Hindlimb muscle (tissue), 1 donor: ENCODE results near the gene DHCR7. TPM values are rescaled to one million over a fixed set of nuclear protein-coding genes. Genes with fewer than 3 reads are reported as not detected.

ENCODE experiments used
- DNase-seq: peaks from one replicate; pipeline ENCODE4 v3.0.0-alpha.2; 2013
- polyA plus RNA-seq: library from polyadenylated mRNA; unstranded; fragments of 120-200 nt; gene quantifications from one replicate; pipeline ENCODE4 v1.2.1, GENCODE V29; 2013; ENCODE audit not compliant: insufficient read length

The DHCR7 gene
- polyA plus RNA-seq, 1 donor = 15.1 TPM

GRCh38 chr11:71477641-71478527 is 29.7 kb upstream of the DHCR7 start:
- no peak for DNase-seq

DNA sequence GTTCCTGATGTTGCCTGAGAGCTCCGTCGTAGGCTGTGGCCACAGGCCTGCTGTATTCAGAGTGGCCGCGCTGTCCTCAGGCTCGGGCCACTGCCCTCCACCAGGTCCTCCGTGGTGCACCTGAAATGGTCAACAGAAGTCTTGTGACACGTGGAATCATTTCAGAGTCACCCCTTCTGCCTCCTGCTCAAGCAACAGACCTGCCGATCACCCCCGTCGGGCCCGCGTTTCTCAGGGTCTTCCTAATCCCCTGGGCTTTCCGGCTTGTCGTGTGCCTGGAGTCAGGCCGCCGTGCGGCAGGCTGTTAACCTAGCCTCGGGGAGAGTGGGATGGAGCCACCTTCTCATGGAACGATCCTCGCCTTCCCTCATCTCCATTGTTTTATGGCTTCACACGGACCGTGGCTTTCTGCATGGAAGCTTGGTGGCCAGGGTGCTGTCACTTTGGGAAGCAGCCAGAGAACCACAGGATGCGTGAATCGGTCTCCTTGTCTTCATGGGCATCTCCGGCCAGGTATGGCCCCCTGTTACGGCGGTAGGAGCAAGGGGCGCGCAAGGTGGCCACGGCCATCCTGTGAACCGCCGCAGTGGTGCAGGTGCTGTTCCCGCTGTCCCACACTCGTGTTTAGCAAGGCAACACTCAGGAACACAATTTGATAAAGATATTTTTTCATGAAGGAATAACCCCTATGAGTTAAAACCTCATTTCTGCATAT is 28.9 kb upstream of the DHCR7 start:
- DNase-seq = no peak

DNA sequence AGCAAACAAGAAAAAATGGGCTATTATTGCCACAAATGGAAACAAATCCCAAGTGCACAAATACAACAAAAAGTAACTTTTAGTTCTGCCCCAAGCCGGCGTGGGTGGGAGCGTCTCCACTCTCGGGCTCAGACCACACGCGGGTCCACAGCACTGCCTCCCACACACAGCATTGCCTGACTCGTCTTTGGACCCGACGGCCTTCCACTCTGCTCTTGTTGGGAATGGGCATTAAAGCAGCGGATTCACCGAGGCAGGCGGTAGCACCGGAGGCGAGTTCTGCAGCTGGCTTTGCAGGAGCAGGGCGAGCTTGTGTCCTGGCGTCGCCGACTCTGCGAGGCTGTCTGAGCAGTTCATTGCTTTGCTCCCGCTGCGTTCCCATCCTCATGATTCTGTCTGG is 27.8 kb upstream of the DHCR7 start:
- no peak for DNase-seq

DNA sequence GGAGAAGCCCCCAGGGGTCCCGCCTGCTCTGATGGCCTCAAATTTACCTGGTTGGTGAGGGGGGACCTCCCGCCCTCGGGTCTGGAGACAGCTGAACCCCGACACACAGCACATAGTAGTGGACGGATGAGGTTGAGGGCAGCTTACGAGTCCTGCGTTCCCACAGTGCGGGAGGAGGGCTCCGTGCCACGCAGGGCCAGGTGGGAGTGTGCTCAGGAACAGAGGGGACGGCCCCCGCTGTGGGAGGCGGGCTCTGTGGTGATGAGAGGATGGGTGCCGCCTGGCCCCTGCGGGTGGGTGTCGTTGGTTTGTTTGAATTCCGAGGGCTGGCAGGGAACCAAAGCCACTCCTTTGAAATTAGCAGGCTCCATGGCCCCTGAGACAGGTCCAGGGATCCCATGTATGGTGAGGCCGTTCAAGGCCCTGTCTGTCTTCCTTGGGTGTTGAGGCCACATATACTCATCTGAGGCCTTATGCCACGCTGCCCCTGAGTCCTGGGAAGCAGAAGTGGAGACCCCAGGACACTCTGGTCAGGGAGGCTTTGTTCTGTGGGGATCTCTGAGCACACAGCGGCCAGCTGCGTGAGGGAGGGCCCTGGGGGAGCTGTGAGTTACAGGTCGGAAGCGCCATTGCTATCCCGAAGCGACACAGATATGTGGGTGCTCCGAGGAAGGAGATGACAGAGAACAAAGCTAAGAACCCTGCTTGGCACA is 26.7 kb upstream of the DHCR7 start:
- no peak for DNase-seq

- no peak for DNase-seq
These were observed 26.1 kb upstream of the DHCR7 start for GRCh38 chr11:71474141-71474770.

DNA sequence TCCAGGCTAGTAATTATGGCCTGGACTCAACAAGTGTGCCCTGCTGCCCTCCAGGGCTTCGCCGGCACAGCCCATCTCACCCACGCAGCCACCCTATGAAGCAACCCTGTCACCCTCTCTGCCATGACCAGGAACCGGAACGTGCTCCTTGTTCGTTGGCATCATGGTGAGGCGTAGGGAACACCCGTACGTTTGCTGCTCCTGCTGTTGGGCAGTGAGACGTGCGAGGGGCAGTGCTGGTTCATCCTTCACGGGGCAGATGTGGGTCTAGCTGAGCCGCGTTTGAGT is 25.5 kb upstream of the DHCR7 start:
- DNase-seq = no peak

GRCh38 chr11:71472941-71473792 is 25.0 kb upstream of the DHCR7 start:
- no peak for DNase-seq

DNA sequence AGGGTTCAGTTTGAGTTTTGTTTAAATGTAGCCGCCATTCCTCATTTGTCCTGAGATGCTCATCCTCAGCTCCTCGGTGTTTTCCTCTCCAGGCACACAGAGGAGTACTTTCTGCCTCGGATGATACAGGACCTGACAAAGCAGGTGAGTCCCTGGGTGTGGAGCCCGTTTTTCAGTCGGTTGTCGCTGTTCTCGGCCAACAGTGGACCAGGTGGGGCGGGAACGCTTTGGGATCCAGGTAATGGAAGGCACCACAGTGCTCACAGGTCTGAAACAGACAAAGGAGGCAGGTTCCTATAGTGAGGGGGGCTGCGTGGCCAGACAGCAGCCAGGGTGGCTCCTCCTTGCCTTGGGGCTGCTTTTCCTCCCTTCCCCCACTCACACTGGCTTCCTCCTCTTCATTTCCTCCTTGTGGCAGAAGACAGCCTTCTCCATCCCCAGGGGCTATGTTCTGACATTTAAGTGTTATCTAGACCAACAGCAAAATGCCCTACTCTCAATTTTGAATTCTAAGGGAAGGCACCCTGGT is 24.2 kb upstream of the DHCR7 start:
- no peak for DNase-seq

GRCh38 chr11:71470946-71471345 is 22.8 kb upstream of the DHCR7 start:
- DNase-seq = no peak

DNA sequence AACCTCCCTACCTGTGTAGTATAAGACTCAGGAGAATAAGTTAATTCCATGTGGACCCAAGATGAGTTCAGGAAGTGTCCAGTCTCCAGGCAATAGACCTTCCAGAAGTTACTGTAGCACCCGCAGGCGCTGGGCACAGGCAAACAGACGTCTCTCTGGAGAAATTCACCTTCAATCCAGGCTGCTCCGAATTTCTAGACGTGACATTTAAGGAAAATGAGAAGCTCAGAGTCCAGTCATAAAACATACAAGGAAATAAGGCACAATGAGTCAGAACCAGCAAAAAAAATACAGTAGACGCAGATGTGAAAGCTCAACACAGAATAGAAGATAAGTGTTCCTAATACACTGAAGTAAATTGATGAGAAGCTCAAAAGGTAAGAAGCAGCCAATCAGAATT is 19.0 kb upstream of the DHCR7 start:
- no peak for DNase-seq

DNA sequence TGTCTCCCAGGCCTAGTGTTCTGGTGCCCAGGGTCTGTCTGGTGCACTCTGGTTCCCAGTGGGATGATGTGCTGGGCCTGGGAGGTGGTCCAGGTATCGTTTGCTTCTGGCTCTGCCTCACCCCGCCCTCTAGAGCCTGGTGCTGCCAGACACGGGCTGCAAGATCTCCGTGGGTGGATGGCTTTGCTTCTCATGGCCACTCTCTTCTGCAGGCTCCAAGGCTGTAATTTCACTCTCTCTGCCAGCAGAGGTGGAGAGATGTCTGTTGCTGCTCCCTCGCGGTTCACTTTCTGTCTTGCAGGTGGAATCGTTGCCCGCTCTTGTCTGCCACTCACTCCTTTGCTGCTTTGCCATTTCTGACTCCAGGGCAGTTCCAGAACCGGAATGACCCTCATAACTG is 18.2 kb upstream of the DHCR7 start:
- DNase-seq = no peak

DNA sequence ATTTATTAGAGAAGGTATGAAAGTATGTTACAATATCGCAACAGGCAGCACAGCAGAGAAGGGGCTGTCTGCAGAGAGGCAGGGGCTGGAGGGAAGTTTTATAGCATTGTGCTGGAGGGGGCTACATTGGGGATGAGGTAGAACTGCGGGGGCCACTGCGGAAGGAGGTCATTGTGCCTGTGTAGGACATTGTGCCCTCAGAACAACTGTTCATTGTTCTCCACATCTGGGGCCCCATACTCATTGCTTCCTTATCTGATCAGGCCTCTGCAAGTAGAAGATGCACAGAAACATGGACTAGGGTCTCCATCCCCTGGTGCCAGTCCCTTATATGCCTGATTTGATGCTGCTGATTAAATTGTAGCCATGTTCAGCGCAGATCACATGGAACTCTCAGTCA is 16.9 kb upstream of the DHCR7 start:
- DNase-seq = no peak

DNA sequence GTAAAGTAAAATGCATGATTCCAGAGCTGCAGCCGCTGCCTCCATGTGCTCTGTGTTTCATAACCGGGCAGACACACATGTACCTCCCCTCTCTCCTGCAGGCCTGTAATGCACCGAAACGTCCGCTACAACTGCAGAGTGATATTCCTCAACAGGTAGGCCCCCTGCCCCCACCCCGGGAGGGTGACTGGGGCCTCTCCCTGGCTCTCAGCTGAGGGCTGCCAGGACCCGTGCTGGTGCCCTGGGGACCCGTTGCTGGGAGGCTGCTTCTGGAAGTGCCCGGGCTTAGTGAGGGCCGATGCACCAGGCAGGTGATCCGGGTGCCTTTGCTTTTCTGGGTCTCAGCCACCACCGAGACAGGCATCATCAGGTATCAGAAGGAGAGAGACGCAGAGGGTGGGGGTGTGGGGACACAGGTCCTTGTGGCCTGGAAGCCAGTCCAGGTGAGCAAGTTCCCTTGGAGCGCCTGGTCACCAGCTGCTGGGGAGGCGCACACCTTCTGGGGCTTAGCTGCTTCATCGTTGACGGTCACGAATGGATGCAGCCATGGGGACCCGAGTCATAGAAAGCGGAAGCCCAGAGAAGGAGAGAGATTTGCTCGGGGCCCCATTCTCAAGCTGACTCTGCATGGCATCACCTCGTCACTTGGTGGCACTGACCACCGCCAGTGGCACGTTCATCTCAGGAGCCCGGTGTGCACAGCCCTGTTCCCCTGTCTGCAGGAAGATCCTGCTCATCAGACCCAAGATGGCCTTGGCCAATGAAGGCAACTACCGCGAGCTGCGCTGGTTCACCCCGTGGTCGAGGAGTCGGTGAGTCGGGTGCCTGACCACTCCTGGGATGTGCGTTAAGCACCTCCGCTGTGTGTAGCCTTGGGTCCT is 15.4 kb upstream of the DHCR7 start:
- DNase-seq = no peak

- DNase-seq = no peak
These were observed 14.5 kb upstream of the DHCR7 start for GRCh38 chr11:71462726-71463125.

- no peak for DNase-seq
These were observed 13.5 kb upstream of the DHCR7 start for GRCh38 chr11:71461696-71462095.

DNA sequence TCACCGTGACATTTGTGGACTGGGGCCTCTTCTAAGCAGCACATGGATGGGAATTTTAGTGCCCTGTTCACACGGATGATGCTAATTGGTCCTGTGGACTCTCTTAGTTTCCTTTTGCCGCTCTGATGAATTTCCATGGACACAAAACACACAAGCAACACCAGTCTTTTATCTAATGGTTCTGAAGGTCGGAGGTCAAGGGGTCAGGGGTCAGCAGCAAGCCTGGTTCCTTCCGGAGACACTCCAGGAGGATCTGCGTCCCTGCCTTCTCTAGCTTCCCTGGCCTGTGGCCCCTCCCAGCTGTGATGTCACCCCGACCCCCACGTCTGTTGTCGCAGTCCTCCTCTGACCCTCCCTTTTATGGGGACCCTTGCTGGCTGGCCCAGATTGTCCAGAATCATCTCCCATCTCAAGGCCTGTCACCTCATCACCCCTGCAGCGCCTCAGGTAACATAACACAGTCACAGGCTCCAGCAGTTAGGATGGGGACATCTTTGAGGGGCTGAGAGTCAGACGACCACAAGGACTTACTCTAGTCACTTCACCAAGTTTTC is 11.7 kb upstream of the DHCR7 start:
- no peak for DNase-seq

- DNase-seq = no peak
These were observed 11.0 kb upstream of the DHCR7 start for GRCh38 chr11:71459076-71459766.

DNA sequence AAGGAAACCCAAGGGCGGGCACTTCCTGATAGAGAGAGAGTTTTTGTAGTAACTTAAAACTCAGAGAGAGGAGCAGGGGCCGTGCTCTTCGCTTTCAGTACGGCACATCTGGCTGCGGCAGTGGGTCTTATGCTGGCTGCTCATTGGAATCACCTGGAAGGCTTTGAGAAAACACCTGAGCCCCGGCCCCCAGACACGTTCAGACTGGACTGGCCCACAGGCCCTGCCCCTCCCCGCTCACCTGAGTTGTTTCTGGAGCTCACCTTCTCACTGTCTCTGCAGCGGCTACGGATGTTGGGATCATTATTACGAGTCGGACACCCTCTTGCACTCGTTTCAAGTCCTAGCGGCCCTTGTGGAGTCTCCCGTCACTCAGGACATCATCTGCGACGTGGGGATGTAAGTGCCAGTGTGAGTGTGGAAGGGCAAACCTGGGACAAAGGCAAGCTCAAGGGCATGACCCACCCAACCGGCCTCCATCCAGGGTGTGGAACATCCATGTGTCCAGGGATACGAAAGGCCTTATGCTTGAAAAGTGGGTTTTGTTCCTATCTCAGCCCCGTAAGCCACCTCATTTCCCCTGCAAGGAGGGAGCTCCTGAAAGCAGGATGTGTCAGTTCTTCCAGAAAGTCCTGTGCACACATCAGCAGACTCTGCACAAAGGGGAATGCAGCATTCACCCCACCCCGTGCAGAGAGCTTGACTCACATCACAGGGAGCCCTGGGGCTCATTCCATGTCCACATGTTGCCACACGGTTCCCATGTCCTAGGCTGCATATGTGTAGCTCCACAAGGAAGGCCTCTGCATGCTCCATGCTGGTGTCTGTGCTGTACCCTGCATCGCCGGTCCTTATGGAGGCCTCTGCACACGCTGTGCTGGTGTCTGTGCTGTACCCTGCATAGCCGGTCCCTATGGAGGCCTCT is 10.2 kb upstream of the DHCR7 start:
- no peak for DNase-seq

DNA sequence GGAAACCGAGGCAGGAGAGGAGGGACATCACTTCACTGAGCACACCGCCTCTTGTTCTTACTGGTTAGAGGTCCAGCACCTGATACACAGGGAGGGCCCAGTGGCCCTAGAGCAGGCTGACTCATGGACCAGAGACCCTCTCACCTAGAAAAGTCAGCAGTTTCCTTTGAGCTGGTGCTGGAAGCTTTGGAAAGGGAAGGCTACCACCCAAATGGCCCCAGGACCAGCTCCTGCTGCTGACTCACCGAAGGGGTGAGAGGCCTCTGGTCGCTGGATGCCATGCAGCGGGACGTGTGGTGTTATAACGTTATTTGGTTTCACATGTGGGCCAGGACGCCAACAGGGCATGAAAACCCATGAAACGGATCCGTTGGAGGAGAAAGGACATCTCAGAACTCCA is 8.6 kb upstream of the DHCR7 start:
- no peak for DNase-seq
